Measurements from ENCODE around the gene ABHD2.

DNA sequence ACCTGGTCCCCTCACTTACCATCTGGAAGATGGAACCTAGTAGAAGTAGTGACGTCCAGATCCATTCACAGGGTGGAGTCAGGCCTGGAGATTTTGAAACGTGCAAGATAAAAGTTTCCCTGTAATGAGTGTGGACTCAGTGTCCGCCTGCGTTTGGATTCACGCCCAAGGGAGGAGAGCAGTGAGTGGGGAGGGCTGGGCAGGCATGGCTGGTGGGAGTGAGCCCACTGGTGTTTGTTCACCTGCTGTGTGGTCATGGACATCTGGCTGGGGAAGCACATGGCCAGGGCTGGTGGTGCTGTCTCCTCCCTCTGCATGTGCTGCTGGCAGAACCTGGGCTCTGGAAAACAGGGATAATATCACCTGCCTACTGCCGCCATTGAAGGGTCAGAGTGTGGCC, 96.1 kb downstream of the ABHD2 start:
- TF ChIP-seq GATA2 (IDR thresholded peaks at IDR 0.05; ENCODE audit: low read depth, low read length) (no peak), GATA3 (IDR thresholded peaks at IDR 0.05; ENCODE audit: low read depth, low read length) (no peak)
